Measurements from ENCODE around the gene TNFSF18.
A peak's percentile ranks its signal among the peaks of the same experiment; 100 is the strongest.

TNFSF18 gene

DNA sequence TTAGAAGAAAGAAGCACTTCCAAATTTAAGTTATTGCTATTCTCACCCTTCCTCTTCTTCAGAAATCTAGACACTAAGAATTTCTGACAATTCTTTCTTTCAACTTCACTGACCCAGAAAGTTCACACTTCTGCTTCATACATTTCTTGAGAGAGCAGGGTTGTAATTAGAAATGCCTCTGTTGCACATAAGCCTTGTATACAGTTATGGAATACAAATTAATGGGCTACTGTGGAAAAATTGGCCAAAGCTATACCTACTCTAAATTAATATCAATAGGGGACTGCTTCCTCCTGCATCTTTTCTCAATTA, 1.5 kb downstream of the TNFSF18 start (continued):
- no peak for TF ChIP-seq ZNF184 (tag by site-specific recombination; IDR thresholded peaks at IDR 0.05)
- TF ChIP-seq KLF16 (tag by site-specific recombination; IDR thresholded peaks at IDR 0.05), result no peak

DNA sequence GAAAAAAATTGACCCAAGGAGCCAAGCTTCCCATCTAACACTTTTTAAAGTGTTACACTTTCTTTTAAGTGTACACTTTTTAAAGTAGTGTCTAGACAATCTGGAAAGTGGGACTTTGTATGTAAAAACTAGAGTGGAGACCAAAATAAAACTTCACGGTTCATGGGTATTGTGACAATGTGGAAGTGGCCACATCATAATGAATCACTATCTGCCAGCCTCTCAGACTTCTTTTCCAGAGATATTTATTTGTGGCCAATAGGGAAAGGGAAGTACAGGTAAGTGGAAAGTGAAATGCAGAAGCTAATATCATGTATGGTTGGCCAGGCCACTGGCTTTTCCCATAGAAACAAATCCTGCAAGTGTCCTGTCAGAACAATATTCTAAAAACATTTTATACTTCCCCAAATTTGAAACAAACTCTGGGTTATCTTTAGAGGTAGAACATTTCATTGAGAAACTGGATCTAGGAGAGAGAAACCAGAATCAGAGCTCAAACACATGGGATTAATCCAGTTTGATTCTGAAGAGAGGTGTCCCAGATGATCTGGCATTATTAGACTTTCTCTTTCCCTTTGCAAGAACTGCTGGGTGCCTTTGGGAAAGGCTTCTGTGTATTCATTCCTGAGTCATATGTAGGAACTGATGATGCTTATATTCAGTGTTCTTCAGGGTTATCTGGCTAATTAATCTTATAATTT, 2.0 kb downstream of the TNFSF18 start:
- no peak overlapping the region for H3K4me3 ChIP-seq (ENCODE audit: low read depth, low read length)
- H3K36me3 ChIP-seq (ENCODE audit: control insufficient read depth in 2 of 2, insufficient read depth in 1 of 2, low read length in 2 of 2), result no peaks in the 10 kb centered on the region
- TF ChIP-seq ZNF585B (tag by site-specific recombination; IDR thresholded peaks at IDR 0.05) (no peak), ZBTB1 (tag by site-specific recombination; IDR thresholded peaks at IDR 0.05) (no peak), ZNF391 (tag by site-specific recombination; IDR thresholded peaks at IDR 0.05; ENCODE audit: borderline replicate concordance, low read depth) (no peak), PRDM1 (tag by site-specific recombination; IDR thresholded peaks at IDR 0.05) (no peak), ZNF223 (tag by site-specific recombination; IDR thresholded peaks at IDR 0.05) (no peak), ZNF202 (tag by site-specific recombination; IDR thresholded peaks at IDR 0.05; ENCODE audit: borderline replicate concordance) (no peak), ZNF155 (tag by site-specific recombination; IDR thresholded peaks at IDR 0.05) (no peak), ZNF132 (tag by site-specific recombination; IDR thresholded peaks at IDR 0.05; ENCODE audit: borderline replicate concordance) (no peak), ZNF791 (tag by site-specific recombination; IDR thresholded peaks at IDR 0.05) (no peak), ZNF768 (tag by site-specific recombination; IDR thresholded peaks at IDR 0.05) (no peak)
- TF ChIP-seq, protein P1, sequence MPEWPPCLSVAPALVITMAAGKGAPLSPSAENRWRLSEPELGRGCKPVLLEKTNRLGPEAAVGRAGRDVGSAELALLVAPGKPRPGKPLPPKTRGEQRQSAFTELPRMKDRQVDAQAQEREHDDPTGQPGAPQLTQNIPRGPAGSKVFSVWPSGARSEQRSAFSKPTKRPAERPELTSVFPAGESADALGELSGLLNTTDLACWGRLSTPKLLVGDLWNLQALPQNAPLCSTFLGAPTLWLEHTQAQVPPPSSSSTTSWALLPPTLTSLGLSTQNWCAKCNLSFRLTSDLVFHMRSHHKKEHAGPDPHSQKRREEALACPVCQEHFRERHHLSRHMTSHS (tag by site-specific recombination; IDR thresholded peaks at IDR 0.05), result no peak
- TF ChIP-seq, protein P2, sequence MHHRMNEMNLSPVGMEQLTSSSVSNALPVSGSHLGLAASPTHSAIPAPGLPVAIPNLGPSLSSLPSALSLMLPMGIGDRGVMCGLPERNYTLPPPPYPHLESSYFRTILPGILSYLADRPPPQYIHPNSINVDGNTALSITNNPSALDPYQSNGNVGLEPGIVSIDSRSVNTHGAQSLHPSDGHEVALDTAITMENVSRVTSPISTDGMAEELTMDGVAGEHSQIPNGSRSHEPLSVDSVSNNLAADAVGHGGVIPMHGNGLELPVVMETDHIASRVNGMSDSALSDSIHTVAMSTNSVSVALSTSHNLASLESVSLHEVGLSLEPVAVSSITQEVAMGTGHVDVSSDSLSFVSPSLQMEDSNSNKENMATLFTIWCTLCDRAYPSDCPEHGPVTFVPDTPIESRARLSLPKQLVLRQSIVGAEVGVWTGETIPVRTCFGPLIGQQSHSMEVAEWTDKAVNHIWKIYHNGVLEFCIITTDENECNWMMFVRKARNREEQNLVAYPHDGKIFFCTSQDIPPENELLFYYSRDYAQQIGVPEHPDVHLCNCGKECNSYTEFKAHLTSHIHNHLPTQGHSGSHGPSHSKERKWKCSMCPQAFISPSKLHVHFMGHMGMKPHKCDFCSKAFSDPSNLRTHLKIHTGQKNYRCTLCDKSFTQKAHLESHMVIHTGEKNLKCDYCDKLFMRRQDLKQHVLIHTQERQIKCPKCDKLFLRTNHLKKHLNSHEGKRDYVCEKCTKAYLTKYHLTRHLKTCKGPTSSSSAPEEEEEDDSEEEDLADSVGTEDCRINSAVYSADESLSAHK (tag by site-specific recombination; IDR thresholded peaks at IDR 0.05), result no peak
- TF ChIP-seq, protein P3, sequence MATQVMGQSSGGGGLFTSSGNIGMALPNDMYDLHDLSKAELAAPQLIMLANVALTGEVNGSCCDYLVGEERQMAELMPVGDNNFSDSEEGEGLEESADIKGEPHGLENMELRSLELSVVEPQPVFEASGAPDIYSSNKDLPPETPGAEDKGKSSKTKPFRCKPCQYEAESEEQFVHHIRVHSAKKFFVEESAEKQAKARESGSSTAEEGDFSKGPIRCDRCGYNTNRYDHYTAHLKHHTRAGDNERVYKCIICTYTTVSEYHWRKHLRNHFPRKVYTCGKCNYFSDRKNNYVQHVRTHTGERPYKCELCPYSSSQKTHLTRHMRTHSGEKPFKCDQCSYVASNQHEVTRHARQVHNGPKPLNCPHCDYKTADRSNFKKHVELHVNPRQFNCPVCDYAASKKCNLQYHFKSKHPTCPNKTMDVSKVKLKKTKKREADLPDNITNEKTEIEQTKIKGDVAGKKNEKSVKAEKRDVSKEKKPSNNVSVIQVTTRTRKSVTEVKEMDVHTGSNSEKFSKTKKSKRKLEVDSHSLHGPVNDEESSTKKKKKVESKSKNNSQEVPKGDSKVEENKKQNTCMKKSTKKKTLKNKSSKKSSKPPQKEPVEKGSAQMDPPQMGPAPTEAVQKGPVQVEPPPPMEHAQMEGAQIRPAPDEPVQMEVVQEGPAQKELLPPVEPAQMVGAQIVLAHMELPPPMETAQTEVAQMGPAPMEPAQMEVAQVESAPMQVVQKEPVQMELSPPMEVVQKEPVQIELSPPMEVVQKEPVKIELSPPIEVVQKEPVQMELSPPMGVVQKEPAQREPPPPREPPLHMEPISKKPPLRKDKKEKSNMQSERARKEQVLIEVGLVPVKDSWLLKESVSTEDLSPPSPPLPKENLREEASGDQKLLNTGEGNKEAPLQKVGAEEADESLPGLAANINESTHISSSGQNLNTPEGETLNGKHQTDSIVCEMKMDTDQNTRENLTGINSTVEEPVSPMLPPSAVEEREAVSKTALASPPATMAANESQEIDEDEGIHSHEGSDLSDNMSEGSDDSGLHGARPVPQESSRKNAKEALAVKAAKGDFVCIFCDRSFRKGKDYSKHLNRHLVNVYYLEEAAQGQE (tag by site-specific recombination; IDR thresholded peaks at IDR 0.05), result no peak
- CTCF ChIA-PET, result interaction anchor here (0.6 kb wide), 1 partner anchor 78 kb away, joined by 3 read pairs; no protein-coding TSS in a partner anchor
- no peaks in the 10 kb centered on the region for H3K9me3 ChIP-seq (ENCODE audit: control insufficient read depth, insufficient read depth, low read depth, low read length)
- peaks cover 14% of the 10 kb centered on the region; the same call in 1 of the 2 replicates for H3K4me1 ChIP-seq (ENCODE audit: control insufficient read depth, insufficient read depth, low read length)
- no peak overlapping the region for H3K27ac ChIP-seq (ENCODE audit: extremely low read depth, low read depth, low read length)
- POLR2A ChIA-PET, result interaction anchor here (0.7 kb wide), 1 partner anchor 1270 kb away, joined by 3 read pairs; no protein-coding TSS in a partner anchor

DNA sequence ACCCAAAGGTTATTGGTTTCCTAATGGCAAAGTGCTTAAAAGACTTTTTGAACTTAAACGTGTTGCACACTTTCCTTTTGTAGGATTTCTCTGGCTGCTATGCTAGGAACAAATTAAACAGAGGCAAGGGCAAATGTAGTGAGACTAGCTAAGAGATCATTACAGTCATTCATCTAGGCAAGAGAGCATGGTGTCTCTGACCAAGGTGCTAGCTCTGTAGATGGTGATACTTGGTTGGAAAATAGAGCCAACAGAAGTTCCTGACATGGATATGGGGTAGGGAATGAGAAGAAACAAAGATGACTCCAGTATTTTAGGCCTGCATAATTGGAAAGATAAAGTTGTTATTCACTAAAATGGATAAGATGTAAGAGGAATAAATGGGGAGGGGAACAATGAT, 6.1 kb downstream of the TNFSF18 start:
- Histone ChIP-seq H3K4me1 (ENCODE audit: control insufficient read depth, insufficient read depth, low read length) (no peaks in the 10 kb centered on the region), H3K9me3 (ENCODE audit: control insufficient read depth, insufficient read depth, low read depth, low read length) (no peaks in the 10 kb centered on the region), H3K27ac (ENCODE audit: extremely low read depth, low read depth, low read length) (no peak overlapping the region), H3K36me3 (ENCODE audit: control insufficient read depth in 2 of 2, insufficient read depth in 1 of 2, low read length in 2 of 2) (no peaks in the 10 kb centered on the region), H3K4me3 (ENCODE audit: low read depth, low read length) (no peak overlapping the region)
- no peak for TF ChIP-seq BCL11B (tag by site-specific recombination; IDR thresholded peaks at IDR 0.05; ENCODE audit: low read depth)
- TF ChIP-seq, protein P3 (tag by site-specific recombination; IDR thresholded peaks at IDR 0.05), result peak; percentile 74
- POLR2A ChIA-PET, result no interaction called here
- CTCF ChIA-PET, result no interaction called here

Data from HEK293 (cell line).